ENCODE measurements around the gene MRPL37.
"Not testable (repeated sequence)": the region's sequence is repeated elsewhere in the genome, so short reads cannot be mapped to it uniquely, and the experiment has no call there.

MRPL37 gene

DNA sequence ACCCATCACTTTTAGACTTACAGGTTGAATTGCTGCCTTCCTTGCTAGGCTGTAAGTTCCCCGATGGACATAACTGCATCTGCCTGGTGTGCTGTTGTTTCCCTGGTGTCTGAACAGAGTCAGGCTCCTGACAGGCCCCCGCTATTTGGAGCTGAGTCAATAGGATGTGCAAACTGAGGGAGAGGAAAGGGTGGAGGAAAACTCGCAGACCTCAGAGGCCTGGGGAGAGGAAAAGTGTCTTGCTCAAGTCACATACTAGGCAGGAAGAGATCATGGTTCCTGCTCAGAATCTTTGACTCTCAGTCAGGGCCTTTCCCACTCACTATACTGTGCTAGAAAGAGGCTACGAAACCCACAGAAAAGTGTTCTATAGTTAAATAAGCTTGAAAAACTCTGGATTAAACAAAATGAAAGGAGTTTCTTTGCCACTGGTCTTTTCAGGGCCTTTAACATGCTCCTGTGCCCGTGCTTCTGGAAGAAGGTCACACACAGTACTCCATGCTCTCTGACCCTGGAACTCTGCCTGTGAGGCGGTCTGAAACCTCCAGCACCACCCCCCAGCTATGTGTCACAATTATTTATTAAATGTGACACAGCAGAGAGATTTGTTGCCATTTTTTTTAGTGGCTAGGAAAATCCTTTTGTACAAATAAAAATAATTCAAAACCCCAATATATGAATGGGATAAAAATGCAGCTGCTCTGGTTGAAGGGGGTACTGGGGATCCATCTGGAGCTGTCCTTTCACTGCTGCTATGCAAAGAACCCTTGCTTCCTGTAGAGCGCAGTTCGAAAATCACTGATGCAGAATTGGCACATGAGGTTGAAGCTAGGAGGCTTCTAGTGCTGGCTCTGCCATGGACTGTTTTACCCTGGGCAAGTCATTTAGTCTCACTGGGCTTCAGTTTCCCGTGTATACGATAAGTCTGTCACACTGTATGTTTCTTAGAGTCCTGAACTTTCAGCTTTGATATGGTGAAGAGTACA is 27.1 kb upstream of the MRPL37 start:
- peak; percentile 57 for DNase-seq (ENCODE audit: low read depth)

DNA sequence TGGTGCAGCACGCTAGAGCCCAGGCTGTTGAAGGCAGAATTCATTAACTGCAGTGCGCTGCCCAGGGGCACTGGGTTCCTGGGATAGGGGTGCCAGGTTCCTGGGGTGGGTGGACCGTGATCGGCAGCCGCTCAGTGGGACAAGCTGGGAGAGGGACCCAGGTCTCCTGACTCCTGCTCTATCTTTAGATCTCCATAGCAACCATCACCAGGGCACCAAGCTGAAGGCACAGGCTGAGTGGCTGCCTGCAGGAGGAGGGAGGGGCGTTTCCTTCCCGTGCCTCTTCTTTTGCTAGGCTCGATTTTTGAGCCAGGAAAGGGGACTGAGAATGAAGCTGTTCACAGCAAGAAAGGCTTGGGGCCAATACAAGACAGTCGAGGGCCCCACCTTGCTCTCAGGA is 26.3 kb upstream of the MRPL37 start:
- DNase-seq (ENCODE audit: low read depth) = no peak

DNA sequence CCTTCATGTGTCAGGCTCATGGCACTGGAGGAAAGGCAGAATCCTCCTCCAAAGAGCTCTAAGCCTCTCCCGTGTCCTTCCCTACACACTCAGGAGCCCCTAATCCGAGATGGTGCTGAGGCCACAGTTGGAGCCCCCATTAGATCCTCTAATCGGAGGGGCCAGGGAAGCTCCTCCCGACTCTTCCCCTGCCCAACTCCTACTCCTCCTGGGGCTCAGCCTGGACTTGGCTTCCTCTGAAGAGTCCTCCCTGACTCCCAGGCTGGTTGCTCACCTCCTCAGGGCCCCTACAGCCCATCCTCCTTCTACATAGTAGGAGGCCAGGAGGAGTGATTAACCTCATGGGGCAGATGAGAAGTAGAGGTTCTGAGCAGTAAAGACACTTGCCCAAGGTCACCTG is 25.9 kb upstream of the MRPL37 start:
- DNase-seq (ENCODE audit: low read depth) = no peak

DNA sequence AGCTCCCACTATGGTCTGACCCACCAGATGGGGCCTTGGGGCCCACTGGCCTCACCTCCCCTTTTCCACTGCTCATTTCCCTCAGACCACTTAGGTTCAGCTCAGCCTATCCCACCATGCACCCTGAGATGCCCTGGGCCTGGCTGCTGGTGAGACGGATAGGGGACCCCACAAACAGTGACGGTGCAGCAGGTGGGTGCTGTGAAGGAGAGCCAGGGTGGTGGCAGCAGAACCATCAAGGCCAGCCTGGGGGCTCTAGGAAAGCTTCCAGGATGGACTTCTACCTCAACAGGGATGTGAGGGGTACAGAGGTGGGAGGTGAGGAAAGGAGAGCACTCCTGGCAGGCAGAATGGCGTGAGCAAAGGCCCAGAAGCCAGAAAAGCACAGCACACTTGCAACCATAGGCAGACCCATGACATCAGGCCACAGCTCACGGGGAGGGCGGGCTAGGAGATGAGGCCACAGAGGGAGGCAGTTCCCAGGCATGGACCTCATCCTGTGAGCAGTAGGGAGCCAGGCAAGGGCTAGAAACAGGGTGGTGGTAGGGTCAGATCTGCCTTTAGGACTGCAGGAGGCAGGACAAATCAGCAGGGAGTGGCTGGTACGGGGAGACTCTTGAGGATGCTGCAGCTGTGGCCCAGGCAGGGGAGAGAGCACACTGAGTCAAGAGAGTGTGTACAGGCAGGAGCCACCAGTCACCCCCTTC is 23.2 kb upstream of the MRPL37 start:
- DNase-seq (ENCODE audit: low read depth) = no peak

DNA sequence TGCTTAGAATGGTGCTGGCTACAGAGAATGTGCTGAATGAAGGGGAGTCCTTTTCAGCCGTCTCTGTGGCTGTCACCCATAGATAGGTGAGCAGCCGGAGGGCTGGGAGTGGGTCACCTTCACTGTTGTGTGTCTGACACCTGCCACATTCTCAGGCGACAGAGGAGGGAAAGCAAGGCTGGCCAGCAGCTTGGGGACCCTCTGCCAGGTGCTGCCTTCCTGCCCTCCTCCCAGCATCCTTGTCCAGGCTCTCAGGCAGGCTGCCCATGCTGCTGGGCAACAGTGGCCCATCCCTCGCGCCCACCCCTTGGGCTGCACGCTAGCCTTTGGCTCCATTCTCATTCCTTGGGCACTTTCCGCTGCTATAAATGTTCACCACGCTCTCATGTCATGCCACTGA is 22.2 kb upstream of the MRPL37 start:
- no peak for DNase-seq (ENCODE audit: low read depth)

DNA sequence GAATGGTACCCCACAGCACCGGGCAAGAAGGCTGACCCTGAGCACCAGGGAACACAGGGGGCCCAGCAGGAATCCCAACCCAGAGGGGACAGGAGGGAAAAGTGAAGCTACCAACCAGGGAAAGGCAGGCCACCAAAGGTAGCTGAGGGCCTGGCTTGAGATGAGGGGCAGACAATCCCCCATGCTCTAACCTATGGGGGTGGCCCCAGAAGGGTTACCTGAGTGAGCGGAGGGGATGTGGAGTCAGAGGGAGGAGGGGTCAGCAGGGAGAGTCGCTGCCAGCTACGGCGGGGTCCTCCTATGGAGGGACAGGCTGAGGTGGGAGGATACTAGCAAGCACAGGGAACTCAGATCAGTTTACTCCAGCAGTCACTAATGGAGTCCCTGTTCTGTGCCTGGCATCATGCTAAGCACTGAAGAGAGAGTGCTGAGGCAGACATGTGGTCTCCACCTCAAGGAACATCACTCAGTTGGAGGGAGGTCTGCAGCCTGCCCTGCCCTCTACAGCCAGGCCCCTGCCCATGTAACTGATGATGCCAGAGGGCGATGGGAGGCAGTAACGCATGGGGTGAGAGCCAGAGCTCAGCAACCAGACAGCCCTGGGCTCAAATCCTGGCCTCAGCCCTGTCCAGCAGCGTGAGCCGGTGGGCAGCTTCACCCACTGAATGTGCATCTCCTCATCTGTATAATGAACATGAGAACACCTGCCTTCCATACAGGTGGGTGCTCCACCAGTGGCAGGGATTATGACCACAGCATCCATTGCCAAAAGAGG is 21.5 kb upstream of the MRPL37 start:
- DNase-seq (ENCODE audit: low read depth) = no peak

DNA sequence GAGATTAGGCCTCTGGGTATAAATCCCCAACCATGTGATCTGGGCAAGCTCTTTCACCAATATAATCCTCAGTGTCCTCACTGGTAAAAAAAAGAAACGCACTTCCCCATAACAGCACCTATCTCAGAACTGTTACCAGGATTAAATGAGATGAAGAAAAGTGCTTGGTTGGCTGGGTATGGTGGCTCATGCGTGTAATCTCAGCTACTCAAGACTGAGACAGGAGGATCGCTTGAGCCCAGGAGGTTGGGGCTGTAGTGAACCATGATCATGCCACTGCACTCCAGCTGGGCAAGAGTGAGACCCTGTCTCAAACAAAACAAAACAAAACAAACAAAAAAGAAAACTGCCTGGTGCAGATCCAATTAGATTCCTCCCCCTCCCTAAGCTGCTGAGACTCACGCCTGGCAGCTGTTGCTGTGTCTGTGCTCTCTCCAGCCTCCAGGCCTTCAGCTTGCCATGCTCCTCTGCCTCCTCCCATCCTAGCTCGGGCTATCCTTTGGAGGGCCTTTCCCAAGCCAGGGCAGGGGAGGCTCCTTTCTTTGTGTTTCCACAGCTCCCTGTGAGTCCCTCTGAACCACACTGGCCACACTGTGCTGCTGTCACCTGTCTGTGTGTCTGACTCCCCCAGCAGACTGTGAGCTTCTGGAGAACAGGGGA is 19.1 kb upstream of the MRPL37 start:
- no peak for DNase-seq (ENCODE audit: low read depth)

DNA sequence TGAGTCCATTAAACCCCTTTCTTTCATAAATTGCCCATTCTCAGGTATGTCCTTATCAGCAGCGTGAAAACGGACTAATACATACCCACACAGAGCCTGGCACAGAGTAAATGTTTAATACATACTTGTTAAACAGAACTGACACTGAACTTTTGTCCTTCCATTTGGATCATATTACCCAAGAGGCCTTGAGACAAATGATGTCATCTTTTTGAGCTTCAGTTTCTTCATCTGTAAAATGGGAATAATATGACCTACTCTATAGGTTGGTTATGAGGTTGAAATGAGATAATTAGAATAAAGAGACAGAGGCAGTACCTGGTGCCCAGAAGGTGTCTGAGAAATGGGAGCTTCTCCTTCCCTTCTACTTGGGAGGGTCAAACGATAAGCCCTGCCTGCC is 13.9 kb upstream of the MRPL37 start:
- no peak for DNase-seq (ENCODE audit: low read depth)

DNA sequence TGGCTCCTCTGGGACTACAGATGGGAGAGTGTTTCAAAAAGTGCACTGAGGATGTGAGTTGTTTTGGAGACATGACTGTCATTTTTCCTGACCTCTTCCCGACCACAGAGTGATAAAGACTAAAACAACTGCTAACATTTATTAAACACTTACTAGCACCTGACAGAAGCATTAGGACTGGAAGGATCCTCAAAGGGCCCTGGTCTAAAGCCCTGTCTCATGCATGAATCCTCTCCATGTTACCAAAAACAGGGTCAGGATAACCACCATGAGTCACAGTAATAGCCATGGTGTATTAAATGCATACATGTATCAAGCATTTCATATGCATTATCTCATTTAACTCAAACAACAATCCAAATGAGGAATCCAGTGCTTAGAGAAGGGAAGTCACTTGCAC is 11.7 kb upstream of the MRPL37 start:
- peak; percentile 22 for DNase-seq (ENCODE audit: low read depth)

DNA sequence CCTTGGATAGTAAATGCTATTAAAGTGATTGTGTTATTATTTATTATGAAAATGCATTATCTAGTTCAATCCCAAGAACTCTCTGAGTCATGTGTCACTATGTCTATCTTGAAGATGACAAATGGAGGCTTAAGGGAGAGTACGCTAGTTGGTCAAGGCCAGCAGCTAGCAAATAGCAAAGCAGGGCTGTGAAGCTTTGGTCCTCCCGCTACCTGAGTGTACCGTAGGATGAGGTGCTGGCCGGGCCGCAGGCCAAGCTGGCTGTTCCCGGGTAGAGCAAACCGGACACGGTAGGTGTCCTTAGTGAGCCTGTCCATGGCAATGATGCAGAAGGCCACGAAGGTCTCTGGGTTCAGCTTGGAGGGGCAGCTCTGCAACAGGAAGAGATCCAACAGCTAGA is 9.4 kb upstream of the MRPL37 start:
- peak; percentile 55 for DNase-seq (ENCODE audit: low read depth)

DNA sequence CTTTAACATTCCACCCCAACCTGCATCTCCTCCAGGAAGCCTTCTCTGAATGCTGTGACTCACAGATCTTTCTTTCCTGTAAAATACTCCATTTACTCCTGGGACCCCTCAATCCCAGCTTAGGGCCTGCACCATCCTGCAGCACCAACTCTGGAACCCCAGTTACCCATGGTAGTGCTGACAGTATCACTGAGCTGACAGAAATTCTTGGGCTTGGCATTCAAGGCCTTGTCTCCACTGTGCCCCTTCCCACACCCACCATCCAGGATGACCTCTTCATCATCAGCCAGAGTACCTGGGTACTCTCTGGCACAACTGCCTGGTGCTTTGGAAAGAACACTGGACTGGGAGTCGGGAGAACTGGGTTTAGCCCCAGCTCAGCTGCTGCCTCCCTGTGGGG is 8.4 kb upstream of the MRPL37 start:
- no peak for DNase-seq (ENCODE audit: low read depth)

DNA sequence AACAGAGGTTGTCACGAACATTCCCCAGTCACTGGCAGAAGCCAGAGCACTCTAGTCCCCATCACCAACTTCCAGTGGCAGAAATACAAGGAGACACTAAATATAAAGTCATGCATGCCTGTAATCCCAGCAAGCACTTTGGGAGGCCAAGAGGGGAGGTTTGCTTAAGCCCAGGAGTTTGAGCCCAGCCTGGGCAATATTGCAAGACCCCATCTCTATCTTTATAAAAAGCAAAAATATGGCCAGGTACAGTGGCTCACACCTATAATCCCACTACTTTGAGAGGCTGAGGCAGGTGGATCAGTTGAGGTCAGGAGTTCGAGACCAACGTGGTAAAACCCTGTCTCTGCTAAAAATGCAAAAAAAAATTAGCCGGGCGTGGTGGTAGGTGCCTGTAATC is 6.5 kb upstream of the MRPL37 start:
- DNase-seq (ENCODE audit: low read depth) = no peak

DNA sequence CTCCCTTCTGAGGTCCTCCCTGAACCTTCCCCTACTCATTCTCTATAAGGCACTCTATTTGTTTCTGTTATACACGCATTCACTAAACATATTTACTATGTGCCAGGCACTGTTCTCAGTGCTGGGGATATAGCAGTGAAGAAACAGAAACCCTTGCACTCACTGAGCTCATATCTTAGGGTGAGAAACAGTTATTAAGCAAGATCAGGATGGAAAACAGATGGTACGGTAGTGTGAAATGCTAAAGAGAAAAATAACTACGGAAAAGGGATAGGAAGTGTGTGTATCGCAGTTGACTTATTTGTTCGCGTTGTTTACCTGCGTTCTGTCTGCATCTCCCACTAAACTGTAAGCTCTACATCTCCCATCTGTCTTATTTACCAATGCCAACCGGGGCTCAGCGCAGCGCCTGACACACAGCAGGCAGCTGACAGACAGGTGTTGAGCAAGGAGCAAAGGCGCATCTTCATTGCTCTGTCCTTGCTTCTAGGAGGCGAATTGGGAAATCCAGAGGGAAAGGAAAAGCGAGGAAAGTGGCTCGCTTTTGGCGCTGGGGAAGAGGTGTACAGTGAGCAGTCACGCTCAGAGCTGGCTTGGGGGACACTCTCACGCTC is 709 bp upstream of the MRPL37 start:
- peak; percentile 41 for DNase-seq (ENCODE audit: low read depth)

DNA sequence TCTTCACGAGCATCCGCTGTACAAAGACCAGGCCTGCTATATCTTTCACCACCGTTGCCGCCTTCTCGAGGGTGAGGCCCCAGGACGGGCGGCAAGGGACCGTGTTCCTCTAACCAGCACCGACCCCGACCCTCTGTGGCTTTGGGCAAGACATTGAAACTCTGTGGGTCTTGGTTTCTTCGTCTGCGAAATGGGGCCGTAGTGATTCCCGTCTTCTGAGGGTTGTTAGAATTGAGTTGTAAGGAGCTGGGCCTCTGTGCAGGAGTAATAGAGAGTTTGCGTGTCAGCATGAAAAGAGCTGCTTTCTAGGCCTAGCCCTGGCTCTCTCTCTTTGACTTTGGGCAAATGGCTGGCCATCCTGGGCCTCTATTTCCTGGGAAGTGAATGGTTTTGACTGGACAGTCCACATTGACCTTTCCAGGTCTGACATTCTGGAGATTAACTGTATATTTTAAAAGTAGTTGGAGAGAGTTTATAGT is 591 bp downstream of the MRPL37 start:
- DNase-seq (ENCODE audit: low read depth) = no peak

DNA sequence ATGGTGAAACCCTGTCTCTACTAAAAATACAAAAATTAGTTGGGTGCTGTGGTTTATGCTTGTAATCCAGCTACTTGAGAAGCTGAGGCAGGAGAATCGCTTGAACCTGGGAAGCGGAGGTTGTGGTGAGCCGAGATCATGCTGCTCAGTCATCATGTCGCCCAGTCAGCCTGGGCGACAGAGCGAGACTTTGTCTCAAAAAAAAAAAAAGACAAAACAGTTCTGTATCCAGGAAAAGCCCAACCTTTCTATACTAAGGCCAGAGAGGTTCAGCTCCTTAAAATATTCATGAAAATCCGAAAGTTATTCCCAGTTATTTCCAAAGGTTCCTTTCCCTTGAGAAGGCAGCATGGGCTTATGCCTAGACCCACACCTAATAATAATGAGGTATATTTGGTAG is 4.2 kb downstream of the MRPL37 start:
- no peak for DNase-seq (ENCODE audit: low read depth)

DNA sequence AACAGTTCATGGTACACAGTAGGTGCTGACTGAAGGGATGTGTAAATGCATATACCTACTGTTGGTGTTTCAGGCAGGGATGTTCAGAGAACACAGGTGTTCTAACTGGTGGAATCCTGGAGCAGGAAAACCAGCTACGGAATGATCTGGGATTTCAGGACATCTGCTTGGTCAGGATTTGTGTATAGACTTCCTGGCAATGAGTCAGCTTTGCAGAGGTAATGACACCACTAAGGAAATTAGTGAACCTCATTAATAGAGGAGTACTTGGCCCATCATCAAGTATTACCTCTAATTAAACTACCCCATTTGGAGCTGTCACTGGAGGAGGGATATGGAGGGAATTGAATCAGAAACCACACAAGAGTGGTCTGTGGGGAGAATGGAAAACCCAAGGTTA is 7.3 kb downstream of the MRPL37 start:
- no peak for DNase-seq (ENCODE audit: low read depth)

DNA sequence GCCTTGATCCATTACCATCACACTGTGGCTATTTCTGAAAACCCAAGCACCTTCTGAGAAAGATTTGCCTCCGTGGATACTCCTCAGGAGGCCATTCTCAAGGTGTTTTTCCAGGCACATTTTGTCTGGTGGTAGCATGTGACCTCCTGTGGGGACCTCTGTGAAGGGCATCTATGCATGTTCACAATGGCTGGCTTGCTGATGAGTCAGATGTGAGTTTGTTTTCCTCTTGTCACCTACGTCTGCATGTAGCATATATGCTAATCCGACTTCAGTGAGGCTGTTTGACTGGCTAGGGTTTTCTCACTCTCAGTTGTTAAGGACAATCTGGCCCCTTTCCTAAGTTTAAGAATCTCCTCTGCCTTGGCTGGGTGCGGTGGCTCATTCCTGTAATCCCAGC is 7.9 kb downstream of the MRPL37 start:
- DNase-seq (ENCODE audit: low read depth) = not testable (repeated sequence)

DNA sequence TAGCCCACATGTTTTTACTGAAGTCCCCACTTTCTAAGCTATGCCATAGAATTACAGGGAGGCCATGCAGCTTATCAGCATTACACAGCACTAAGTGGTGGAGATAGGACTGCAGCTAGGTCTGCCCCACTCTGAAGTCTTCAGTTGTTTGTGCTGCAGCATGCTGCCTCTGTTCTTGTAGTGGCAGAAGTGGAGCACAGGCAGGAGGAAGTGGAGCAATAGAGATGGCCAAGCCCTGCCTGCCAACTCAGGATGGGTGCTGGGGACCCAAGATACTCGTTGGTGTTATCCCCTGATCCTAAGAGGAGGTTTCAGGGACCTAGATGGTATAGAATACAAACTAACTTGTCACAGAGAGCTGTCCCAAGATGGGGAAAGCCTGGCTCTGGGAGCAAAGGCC is 12.9 kb downstream of the MRPL37 start:
- DNase-seq (ENCODE audit: low read depth) = no peak

DNA sequence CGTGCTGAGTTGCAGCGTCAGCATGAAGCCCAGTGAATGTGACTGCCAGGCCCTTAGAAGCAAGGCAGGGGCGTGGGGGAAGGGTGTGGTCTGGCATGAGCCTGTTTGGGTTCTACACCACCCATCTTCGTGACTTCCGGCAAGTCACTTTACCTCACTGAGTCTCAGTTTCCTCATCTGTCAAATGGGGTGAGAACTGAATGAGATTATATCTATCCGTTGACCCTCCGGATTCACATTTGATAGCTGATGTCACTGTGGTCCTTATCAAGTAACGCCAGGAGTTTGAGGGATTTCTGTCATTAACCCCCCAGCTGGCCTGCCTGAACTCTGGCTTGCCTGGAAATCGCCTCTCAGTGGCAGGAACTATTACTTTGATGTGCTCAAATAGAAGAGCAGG is 15.6 kb downstream of the MRPL37 start:
- no peak for DNase-seq (ENCODE audit: low read depth)

DNA sequence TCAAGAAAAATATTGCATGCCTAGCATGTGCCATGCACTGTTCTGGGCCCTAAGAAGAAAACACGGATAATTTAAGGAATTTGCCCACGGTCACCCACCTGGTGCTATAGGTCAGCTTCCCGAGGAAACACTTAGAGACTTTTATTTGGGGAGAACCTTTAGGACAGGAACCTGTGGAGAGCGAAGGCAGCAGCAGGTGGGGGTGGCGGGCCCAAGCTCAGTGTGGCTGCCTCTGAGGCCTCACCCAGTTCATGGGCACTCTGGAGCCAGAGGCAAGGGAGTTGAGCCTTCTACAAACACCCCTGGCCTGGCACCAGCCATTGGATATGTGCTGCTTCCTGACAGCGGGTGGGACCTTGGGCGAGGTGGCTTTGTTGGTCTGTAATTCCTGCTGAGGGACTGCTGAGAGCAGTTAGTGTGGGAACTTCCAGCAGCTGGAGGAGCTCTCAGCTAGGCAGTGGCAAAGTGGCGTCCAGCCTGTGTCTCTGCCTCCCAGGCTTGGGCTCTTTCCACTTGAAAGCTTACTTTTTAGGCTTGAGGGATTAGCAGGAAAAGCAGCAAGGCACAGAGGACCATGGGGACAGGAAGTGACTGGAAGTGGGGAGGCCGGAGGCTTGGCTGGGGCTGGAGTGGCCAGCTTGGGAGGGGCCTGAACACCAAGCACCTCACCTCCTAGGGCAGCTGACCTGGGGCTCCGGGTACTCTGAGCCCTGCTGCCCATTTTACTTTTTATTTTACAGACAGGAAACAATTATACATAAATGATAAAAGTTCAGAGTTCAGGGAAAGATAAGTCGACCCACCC is 19.1 kb downstream of the MRPL37 start:
- DNase-seq (ENCODE audit: low read depth) = no peak

DNA sequence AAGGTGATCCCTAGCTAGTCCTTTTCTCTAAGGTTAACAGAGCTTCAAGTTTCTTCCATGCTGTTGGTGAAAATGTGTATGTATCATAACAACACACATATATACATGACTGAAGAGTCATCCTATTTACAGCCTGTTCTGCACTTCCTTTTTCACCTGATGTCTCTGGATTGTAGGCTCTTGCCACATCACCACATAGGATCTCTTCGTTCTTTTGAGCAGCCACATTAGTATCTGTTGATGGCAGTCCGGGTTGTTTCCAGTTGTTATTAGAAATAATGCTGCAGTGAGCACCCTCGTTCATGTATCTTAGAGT is 19.7 kb downstream of the MRPL37 start:
- DNase-seq (ENCODE audit: low read depth) = peak; percentile 64
